ENCODE data around the gene CD70.
"Not testable (repeated sequence)": the region's sequence is repeated elsewhere in the genome, so short reads cannot be mapped to it uniquely, and the experiment has no call there.

CD70 gene

DNA sequence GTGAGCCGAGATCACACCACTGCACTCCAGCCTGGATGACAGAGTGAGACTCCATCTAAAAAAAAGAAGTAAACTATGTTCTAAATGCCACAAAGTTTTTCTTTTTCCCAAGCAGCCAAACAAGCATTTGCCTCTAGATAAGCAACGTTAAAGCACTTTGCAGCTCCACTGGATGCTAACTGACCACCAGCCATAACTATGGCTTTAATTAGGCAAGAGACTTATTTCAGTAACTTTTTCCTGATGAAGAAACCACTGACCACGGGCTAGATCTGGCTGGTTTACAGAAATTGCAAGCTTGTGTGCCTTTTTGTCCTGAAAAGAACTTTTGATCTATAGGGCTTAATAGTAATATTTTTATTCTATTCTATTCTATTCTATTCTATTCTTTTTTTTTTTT is 22.1 kb downstream of the CD70 start:
- no peak for DNase-seq

DNA sequence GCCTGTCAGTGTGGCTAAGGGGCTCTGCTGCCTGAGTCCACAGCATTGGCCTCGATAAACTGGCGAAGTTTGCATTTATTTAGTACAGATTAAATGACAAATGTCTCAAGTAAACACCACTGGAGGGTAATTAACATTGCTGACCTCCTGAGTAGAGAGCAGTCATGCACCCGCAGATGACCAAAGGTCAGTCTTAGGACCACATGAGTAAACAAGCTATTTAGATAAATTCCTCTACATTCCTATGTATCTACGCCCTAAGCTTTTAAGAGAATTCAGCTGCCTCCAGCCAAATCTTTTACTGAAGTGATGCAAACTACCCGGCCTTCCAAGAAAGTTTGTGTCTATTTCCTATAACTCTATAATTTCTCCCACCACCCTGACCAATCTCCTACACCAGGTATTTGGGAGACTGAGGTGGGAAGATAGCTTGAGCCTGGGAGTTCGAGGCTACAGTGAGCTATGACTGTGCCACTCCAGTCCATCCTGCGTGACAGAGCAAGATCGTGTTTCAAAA is 22.9 kb downstream of the CD70 start:
- no peak for DNase-seq

DNA sequence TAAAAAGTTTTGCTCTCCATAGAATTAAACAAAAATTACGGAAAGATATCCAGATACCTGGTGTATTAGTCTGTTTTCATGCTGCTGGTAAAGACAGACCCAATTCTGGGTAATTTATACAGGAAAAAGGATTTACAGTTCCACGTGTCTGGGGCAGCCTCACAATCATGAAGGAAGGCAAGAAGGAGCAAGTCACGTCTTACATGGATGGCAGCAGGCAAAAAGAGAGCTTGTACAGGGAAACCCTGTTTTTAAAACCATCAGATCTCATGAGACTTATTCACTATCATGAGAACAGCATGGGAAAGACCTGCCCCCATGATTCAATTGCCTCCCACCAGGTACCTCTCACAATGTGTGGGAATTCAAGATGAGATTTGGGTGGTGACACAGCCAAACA is 24.2 kb downstream of the CD70 start:
- DNase-seq = not testable (repeated sequence)

DNA sequence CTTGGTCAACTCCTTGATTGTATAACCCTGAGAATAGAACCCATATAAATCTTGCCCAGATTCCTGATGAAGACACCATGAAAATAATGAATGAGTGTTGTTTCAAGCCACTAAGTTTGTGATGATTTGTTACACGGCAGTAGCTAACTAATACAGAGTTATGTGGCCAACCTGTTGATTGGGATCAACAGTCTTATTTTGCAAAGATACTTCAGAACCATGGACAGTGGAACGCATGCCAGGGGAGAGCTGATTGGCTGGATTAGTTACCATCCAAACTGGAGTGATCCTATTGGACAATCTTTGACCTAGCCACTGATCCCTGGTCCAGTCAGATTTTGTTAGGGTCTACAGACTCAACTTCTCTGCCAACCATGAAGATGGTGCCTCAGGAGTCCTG is 26.6 kb downstream of the CD70 start:
- peak in 1 of 5 donors; percentile 22 for DNase-seq

DNA sequence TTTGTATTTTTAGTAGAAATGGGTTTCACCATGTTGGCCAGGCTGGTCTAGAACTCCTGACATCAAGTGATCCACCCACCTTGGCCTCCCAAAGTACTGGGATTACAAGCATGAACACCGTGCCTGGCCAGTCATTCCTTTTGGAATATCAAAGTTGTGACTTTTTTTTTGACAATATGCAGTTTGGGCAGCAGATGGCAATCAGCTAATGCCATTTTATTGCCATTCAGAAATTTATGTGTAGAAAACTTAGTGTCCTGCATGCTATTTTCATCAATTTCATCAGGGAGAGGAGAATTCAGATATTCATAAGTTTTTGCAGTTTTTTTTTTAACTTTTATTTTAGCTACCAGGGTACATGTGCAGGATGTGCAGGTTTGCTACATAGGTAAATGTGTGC is 28.5 kb downstream of the CD70 start:
- DNase-seq = not testable (repeated sequence)

DNA sequence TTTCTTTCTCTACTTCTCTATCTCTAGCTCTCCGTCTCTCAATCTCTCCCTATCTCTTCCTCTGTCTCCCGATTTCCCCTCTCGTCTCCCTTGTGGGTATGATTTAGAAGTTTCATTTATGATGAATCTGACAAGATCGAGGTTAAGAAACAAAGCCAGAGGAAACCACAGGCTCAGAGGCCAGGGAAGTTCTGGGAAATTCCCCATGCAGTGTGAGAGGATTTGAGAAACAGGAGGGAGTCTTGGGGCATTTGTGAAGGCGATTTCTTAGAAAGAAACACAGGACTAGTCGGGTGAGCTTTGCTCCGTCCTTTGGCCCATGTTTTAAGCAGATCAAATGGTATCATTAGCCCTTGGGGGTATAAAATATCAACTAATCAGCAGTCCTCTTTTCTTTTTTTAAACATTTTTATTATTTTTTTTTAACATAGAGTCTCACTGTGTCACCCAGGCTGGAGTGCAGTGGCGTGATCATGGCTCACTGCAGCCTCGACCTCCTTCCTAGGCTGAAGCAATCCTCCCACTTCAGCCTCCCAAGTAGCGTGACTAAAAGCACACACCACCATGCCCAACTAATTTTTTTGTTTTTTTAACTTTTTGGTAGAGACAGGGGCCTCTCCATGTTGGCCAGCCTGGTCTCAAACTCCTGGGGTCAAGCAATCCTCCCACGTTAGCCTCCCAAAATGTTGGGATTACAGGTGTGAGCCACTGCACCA is 34.3 kb downstream of the CD70 start:
- DNase-seq = no peak

DNA sequence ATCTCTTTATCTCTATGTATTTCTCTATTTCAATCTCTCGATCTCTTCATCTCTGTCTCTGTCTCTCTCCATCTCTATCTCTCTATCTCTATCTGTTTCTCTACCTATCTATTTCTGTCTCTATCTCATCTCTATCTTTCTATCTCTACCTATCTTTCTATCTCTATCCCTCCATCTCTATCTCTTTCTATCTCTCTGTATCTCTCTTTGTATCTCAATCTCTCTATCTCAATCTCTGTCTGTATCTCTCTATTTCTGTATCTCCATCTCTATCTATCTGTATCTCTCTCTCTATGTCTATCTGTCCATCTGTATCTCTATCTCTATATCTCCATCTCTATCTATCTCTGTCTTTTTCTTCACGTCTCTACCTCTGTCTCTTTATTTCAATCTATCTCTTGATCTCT is 34.9 kb downstream of the CD70 start:
- no peak for DNase-seq

DNA sequence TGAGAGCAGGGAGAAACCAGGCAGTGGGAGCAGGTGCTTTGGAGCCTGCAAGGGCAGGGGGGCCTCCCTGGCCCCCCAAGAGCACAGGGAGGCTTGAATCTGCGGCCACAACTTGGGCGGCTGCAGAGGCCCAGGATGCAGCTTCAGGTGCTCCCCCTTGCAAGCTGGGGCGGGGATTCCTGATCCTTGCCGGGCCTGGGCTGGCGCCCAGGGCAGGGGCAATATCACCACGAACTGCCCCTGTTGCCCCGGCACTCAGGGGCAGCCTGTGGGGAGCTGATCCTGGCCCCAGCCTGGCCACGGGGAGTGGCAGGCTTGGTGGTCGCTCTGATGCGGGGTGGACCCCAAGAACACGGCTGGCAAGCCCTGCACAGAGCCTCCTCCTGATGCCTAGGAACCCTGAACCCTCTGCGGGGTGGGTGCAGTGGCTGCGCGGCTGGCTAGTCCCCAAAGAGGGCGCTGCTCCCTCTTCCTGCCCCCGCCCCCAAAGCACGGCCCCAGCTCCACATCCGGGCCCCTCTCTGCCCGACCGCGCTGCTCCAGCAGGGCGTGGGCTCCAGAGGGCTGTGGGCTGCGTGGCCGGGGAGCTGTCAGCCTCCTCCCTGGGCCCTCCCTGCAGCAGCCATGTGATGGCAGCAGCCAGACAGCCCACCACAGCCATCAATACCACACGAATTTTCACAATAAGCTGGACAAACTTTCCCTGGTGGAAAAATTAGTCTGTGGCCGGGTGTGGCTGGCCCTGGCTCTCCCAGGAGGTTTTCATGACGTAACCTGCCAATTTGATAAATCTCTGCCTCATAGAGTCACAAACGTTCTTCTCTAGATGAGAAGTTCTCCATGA is 39.1 kb downstream of the CD70 start:
- peak in 4 of 5 donors; percentile 35 to 79 (median 44) for DNase-seq

DNA sequence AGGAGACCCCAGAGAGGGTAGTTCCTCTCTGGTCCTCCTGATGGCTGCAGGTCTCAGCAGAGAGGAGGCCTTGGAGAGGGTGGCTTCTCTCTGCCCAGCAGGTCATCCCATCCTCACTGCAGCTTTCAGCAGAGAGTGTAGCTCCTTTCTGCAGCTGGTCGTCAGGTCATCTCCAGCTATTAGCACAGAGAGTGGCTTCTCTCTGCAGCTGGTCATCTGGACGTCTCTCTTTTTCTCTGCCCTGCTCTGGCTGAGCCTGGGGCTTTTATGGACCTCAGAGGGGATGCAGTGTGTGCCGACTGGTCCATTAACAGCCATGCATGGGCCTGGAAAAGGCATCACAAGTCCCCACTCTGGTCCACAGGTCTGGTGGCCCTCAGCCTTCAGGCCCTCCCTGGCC is 39.9 kb downstream of the CD70 start:
- no peak for DNase-seq

DNA sequence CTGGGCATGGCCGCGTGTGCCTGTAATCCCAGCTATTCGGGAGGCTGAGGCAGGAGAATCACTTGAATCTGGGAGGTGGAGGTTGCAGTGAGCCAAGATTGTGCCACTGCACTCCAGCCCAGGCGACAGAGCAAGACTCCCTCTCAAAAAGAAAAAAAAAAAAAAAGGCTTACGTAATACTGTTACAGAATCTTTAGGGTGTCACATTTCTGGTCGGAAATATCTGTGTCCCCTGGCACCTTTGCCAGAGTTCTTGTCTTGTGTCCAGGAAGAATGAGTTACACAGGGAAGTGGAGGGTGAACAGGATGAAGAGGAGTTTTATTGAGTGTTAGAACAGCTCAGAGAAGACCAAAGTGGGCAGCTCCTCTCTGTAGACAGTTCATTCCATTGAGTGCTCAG is 40.3 kb downstream of the CD70 start:
- DNase-seq = not testable (repeated sequence)

DNA sequence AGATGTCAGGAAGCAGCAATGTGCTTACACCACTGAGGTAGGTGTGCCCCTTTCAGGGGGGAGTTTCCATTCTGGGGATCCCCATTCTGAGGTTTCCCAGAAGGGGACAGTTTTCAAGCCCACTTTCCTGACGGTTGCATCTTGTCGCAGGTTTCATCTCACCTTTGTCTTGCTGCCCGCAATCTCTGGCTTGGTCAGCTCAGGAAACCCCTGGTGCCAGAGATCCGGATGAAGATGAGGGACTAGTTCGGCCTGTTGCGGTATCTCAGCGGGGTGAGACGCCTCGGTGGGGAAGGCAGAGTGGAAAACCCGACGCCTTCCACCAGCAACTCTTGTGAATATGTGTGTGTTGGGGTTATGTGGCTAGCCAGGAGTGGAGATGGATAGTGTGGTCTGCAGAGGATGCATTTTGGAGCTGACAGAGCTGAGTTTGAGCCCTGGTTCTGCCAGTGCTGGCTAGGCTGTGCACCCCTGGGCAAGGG is 47.0 kb downstream of the CD70 start:
- no peak for DNase-seq

DNA sequence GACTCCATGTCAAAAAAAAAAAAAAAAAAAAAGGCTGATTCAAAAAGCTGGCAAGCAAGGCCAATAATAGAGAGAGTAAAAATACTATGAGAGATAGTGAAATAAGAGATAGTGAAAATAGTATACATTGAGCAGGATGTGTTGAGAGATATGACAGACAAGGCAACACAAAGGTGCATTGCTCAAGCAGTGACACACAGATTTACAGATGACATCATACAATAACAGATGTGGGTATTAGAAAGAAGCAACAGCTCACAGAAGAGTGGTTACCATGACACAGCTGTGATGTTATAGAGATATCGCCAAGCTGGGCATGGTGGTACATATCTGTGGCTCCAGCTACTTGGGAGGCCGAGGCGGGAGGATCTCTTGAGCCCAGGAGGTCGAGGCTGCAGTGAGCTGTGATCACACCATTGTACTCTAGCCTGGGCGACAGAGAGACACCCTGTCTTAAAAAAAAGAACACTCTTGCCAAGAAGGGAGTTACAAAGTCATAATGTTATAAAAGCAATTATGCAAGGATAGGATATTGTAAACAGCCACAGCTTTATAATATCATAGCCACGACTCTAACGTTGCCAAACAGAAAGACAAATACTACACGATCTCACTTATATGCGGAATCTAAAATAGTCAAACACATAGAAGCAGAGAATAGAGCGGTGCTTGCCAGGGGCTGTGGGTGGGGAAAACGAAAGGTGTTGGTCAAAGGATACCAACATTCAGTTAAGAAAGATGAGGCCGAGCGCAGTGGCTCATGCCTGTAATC is 49.8 kb downstream of the CD70 start:
- no peak for DNase-seq

DNA sequence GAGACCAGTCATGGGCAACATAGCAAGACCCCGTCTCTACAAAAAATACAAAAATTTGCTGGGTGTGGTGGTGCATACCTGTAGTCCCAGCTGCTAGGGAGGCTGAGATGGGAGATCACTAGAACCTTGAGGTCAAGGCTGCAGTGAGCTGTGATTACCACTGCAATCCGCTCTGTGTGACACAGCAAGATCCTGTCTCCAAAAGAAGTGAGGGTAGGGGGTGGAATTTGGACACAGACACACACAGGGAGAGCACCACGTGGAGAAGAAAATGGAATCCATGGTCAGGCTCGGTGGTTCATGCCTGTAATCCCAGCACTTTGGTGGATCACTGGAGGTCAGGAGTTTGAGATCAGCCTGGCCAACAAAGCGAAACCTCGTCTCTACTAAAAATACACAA is 51.4 kb downstream of the CD70 start:
- no peak for DNase-seq
